Glomerular visceral epithelial cell (primary cell): ENCODE results near the gene ATRN.

Source experiments
- DNase-seq: peaks from one replicate; pipeline ENCODE4 v3.0.0-alpha.2; 2016; ENCODE audit errors: extremely low spot score

The ATRN gene

GRCh38 chr20:3658019-3658715, 187.3 kb downstream of the ATRN start:
- DNase-seq: no peak

GRCh38 chr20:3658716-3659491, 188.1 kb downstream of the ATRN start:
- no peak for DNase-seq

GRCh38 chr20:3659492-3660261, 188.9 kb downstream of the ATRN start:
- no peak for DNase-seq

- DNase-seq: no peak
These were observed 189.6 kb downstream of the ATRN start for GRCh38 chr20:3660262-3661059.

GRCh38 chr20:3661060-3661813, 190.4 kb downstream of the ATRN start:
- no peak for DNase-seq

- no peak for DNase-seq
These were observed 191.2 kb downstream of the ATRN start for GRCh38 chr20:3661814-3662665.

- no peak for DNase-seq
These were observed 192.3 kb downstream of the ATRN start, which contains the start of gene GFRA4 for GRCh38 chr20:3663031-3663701. TSS of gene GFRA4 (minus strand) at chr20:3663399. CDS start at chr20:3663399, 0 bp downstream.

GRCh38 chr20:3663858-3664257, 193.0 kb downstream of the ATRN start:
- DNase-seq: no peak

- DNase-seq: no peak
These were observed 196.7 kb downstream of the ATRN start for GRCh38 chr20:3667434-3668037.

GRCh38 chr20:3669710-3670367, 199.0 kb downstream of the ATRN start:
- no peak for DNase-seq

GRCh38 chr20:3670511-3670910, 199.7 kb downstream of the ATRN start:
- no peak for DNase-seq

GRCh38 chr20:3670945-3671344, 200.1 kb downstream of the ATRN start:
- no peak for DNase-seq

- DNase-seq: no peak
These were observed 201.2 kb downstream of the ATRN start for GRCh38 chr20:3671986-3672546.

- DNase-seq: no peak
These were observed 201.8 kb downstream of the ATRN start for GRCh38 chr20:3672547-3673171.

- DNase-seq: no peak
These were observed 202.6 kb downstream of the ATRN start for GRCh38 chr20:3673221-3674070.

- no peak for DNase-seq
These were observed 203.6 kb downstream of the ATRN start for GRCh38 chr20:3674447-3674846.
